ENCODE data around the gene RNF182.

- no peak for TF ChIP-seq RAD21 (CRISPR knock-in tag; conservative IDR thresholded peaks at IDR 0.05 in 1 of 2, IDR thresholded peaks at IDR 0.05 in 1 of 2)
- TF ChIP-seq NFYB (IDR thresholded peaks at IDR 0.05; ENCODE audit: extremely low read depth, insufficient read length): no peak
- TF ChIP-seq POLR2A (conservative IDR thresholded peaks at IDR 0.05): no peak
- no peak for TF ChIP-seq THAP7 (CRISPR knock-in tag; IDR thresholded peaks at IDR 0.05)
- no peak for TF ChIP-seq POLR2AphosphoS5 (IDR thresholded peaks at IDR 0.05; ENCODE audit: control insufficient read depth, insufficient read depth, low read depth, low read length)
- no peak for TF ChIP-seq SMC3 (conservative IDR thresholded peaks at IDR 0.05; ENCODE audit: insufficient read depth, low read depth, low read length)
- TF ChIP-seq, protein P1, sequence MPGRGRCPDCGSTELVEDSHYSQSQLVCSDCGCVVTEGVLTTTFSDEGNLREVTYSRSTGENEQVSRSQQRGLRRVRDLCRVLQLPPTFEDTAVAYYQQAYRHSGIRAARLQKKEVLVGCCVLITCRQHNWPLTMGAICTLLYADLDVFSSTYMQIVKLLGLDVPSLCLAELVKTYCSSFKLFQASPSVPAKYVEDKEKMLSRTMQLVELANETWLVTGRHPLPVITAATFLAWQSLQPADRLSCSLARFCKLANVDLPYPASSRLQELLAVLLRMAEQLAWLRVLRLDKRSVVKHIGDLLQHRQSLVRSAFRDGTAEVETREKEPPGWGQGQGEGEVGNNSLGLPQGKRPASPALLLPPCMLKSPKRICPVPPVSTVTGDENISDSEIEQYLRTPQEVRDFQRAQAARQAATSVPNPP (IDR thresholded peaks at IDR 0.05; ENCODE audit: borderline replicate concordance, insufficient read depth, insufficient read length): no peak
- no peak for TF ChIP-seq MCM5 (IDR thresholded peaks at IDR 0.05; ENCODE audit: low read depth)
- no peak for TF ChIP-seq EZH2 (IDR thresholded peaks at IDR 0.05; ENCODE audit: borderline replicate concordance, low read depth, low read length)
- no peak for TF ChIP-seq CBX2 (IDR thresholded peaks at IDR 0.05; ENCODE audit: insufficient read depth, low read length, poor library complexity, severe bottlenecking)
- TF ChIP-seq CTCF (IDR thresholded peaks at IDR 0.05 in 2 of 3, conservative IDR thresholded peaks at IDR 0.05 in 1 of 3; ENCODE audit: insufficient read depth in 2 of 3, low read depth in 1 of 3, low read length in 3 of 3): no peak
- TF ChIP-seq BCOR (IDR thresholded peaks at IDR 0.05): no peak
- TF ChIP-seq PHTF2 (CRISPR knock-in tag; IDR thresholded peaks at IDR 0.05): no peak
- no peak for TF ChIP-seq MAFF (IDR thresholded peaks at IDR 0.05; ENCODE audit: low read length)
These were observed 4.9 kb upstream of the RNF182 start for GRCh38 chr6:13919861-13920260.
